CD1c-positive myeloid dendritic cell (primary cell): Measurements from ENCODE around the gene SPSB1.
A peak's percentile ranks its signal among the peaks of the same experiment; 100 is the strongest.

ENCODE experiments used
- DNase-seq: peaks from one replicate; pipeline ENCODE4 v3.0.0-alpha.2; 2016; ENCODE audit errors: extremely low spot score

SPSB1 gene

DNA sequence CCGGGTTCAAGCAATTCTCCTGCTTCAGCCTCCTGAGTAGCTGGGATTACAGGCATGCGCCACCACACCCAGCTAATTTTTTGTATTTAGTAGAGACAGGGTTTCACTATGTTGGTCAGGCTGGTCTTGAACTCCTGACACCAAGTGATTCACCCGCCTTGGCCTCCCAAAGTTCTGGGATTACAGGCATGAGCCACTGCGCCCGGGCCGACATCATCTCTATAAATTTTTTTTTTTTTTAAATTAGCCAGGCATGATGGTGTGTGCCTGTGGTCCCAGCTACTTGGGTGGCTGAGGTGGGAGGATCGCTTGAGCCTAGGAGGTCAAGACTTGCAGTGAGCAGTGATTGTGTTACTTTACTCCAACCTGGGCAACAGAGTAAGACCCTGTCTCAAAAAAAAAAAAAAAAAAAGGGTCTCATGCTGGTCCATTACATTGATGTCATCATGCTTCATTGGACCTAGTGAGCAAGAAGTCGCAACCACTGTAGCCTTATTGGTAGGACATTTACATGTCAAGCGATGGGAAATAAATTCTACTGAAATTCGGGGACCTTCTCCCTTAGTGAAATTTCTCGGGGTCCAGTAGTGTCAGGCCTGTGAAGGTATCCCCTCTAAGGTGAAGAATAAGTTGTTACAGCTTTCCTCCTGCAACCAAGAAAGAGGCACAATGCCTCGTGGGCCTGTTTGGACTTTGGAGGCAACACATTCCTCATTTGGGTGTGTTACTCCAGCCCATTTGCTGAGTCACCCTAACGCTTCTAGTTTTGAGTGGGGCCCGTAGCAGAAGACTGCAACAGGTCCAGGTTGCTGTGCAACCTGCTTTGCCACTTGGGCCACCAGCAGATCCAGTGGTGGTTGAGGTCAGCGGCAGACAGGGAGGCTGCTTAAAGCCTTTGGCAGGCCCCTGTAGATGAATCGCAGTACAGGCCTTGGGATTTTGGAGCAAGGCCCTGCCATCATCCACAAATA lies 7.2 kb downstream of the SPSB1 start:
- DNase-seq: peak; percentile 42

DNA sequence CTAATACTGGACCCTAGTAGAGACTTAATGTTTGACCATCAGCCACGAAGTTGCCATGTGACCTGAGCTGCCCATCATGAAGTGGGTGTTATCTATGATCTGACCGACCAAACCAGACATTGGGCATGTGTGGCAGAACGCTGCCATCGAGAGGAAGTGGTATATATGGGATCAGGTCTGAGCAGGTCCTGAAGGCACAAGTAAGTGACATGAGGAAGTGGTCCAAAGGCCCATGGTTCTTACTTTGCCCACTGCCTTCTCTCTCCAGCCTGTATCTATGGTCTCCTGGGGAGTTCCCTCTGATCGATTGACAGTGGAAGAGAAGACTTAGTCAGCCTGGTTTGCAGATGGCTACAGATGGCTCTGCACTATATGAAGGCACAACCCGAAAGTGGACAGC lies 7.9 kb downstream of the SPSB1 start:
- DNase-seq: peak; percentile 47

- DNase-seq: no peak
Observed at GRCh38 chr1:9302745-9303524, 10.2 kb downstream of the SPSB1 start.

- no peak for DNase-seq
Observed at GRCh38 chr1:9303916-9304315, 11.2 kb downstream of the SPSB1 start.

DNA sequence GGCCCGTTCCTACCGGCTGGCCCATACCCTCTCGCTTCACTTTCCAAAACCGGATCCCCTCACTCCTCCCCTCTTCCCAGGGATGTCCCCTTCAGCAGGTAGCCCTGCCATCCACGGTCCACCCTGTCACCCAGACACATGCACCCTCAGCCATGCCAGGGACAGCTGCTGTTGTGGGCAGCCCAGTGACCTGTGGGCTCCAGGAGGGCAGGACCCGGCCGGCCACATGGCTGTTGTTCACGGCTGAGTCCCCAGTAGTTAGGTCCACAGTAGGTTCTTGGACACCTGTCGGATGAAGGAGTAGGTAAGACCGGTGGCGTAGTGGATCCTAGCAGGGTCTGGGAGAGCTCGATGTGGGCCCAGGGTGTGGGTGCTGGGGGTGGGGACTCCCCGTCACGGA lies 12.5 kb downstream of the SPSB1 start:
- no peak for DNase-seq

DNA sequence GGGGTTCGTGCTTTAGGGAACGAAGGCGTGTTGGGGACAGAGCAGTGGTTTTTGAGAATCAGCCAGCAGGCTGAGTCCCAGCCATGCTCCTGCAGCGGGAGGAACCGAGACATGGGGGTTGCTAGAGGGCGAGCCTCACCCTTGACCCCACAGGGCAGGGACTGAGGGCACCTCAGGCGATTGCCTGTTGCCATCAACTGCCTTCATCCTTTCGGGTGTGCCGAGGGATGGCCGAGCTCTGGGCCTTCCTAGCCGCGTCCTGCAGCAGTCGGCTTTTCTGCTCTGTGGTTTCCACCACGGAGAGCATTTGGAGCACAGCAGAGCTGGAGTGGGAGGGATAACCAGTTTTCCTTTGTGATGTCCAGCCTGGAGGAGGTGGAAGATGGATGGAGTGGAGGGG lies 13.3 kb downstream of the SPSB1 start:
- DNase-seq: no peak

GRCh38 chr1:9307303-9307702 lies 14.6 kb downstream of the SPSB1 start:
- DNase-seq: no peak

GRCh38 chr1:9308236-9308785 lies 15.6 kb downstream of the SPSB1 start:
- no peak for DNase-seq

- DNase-seq: no peak
Observed at GRCh38 chr1:9309080-9309479, 16.4 kb downstream of the SPSB1 start.

- no peak for DNase-seq
Observed at GRCh38 chr1:9309991-9310390, 17.3 kb downstream of the SPSB1 start.

GRCh38 chr1:9311029-9311428 lies 18.3 kb downstream of the SPSB1 start:
- no peak for DNase-seq

DNA sequence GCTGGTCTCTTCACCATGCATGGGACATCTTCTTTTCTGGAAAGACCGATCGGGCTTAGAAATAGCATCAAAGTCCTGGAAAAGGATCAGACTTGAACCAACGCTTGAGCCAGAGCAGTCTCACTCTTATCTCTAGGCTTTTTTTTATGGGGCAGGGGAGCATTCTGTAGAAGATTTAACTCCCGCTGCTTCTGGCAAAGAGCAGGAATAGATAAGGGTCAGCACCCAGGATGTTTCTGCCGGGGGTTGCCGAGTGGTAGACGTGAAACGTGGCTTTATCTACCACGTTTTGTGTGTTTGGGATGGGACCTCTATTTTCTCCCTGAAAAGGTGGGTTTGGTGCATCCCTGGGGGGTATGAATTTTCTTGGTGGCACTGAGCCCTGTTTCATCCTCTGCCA lies 18.8 kb downstream of the SPSB1 start:
- no peak for DNase-seq

DNA sequence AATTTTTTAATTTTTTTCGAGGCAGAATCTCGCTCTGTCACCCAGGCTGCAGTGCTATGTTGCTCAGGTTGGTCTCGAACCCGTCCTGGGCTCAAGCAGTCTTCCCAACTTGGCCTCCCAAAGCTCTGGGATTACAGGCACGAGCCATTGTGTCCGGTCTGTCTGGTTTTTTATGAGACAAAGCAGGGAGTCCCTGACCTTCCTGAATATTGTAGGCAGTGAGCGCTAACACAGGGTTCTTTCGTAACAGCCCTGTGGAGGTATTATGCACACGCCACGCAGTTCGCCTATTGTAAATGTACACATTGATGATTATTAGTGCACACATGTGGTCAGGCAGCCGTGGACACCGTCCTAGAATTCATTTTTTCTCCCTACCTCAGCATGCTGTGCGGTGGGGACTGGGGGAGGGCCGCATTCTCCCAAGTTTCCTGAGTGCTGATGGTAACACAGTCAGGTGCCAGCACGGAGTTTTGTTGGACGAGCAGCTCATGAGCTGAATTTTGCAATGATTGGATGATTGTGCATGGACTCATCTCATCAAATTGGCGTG lies 19.6 kb downstream of the SPSB1 start:
- DNase-seq: no peak

GRCh38 chr1:9313576-9313975 lies 20.9 kb downstream of the SPSB1 start:
- DNase-seq: no peak

DNA sequence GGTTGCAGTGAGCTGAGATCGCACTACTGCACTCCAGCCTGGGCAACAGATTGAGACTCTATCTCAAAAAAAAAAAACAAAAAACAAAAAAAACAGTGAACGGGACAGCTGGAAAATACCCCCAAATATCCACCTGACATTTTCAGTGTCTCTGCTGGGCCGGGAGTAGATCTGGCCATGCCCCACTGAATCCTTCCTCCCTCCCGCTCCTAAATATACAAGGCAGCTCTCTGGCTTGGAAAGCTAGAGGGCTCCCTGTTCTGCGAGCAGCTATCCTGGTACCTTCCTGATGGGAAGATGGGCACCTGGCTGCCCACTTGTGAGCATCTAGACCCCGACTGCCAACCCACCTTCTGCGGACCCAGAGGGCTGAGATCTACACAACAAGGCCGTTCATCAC lies 21.4 kb downstream of the SPSB1 start:
- no peak for DNase-seq

DNA sequence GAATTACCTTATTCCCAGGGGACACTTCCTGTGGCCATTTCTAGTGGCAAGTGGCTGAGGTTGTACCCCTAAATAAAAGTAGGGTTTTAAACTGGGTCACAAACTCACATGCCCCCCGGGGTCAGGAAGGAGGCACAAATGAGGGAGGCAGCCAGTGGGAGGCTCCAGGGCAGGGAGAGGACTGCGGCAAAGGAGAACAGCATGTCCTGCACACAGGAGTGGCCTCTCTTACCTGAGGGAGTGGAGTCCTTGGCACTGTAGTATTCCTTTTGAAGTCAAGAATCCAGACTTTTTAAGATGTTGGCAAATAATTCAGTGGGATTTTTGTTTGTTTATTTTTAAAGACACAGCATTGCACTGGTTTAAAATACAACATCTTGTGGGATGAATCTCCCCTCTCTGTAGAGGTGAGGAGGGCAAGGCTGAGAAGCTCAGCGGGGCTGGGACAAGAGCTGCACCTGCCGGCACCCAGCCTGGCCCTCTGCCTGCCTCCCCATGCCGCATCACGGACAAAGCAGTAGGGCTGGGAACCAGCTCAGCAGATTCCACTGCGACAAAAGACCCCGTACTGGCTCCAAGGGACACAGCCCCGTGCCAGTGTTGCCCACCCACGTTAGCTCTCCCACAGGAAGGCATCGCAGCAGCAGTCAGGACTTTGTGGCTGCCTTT lies 22.2 kb downstream of the SPSB1 start:
- no peak for DNase-seq

- peak; percentile 92 for DNase-seq
Observed at GRCh38 chr1:9315411-9316079, 22.9 kb downstream of the SPSB1 start.

DNA sequence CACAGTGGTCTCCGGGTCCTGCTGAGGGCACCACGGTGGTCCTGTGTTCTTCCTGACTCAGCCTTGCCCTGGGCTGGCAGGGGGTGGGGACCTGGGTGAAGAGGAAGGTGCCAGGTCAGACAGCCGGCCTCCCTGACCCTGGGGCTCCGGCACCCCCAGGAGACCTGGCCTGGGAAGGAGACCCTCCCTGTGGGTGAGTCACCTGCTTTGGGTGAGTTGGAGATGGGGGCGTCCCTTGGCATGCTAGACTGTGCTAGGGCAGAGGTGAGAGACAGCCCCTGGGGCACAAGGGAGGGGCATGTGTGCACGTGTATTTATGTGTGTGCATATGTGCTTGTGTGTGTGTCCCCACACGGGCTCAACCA lies 23.4 kb downstream of the SPSB1 start:
- DNase-seq: no peak

DNA sequence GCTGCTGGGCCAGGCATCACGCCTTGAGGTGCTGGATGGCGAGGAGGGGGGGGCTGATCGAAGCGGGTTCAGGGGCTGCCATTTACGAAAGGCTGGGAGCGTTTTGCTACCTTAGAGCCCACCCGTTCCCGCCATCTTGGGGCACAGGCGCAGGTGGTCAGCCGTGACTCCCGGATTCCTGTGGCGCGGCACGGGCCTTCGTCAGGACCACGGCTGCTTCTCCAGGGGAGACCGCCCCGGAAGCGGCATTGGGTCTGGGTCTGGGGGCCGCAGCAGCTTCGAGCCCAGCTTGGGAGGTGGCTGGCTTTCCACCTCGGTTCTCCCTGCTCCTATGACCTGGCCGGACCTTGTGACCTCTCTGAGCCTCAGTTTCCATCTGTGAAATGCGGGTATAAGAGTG lies 23.8 kb downstream of the SPSB1 start:
- no peak for DNase-seq

DNA sequence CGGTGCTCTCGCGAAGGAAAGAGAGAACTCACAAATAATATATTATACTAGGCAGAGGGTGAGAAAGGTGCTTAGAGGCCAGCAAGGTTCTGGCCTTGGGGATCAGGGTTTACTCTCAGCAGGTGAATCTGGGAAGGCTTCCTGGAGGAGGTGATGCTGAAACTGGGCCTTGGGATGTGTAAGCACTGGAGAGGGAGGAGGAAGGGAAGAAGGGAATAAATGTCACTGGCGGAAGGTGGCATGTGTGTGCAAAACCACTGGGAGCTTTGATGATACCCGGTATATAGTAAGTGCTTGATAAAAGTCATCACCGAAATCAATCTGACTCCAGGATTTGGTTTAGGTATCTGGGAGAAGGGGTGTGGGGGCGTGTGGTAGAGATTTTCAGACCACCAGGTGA lies 24.4 kb downstream of the SPSB1 start:
- DNase-seq: no peak
